Activated naive CD4-positive, alpha-beta T cell (primary cell): ENCODE measurements around the gene FSTL4.

Experiments used
- DNase-seq, 4 experiments: peaks; one replicate each; lab custom pipeline; 2025; lab: John Stamatoyannopoulos, UW

The FSTL4 gene

DNA sequence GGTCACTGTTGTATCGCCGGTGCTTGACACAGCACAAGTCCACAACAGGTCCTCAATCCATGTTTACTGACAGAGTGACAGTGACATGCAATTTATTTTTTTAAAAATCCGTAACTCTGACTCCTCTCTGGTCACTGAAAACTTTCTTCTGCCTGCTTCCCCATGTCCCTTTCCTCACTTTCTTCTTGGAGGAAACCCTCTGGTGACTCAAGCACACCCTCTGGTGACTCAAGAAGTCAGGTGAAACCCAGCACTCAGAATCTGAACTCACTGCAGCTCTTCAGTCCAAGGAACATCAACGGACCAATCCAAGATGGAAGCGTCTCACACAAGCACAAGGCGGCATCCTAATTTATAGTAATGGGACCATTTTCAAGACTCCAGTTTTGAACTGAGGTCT is 245.9 kb downstream of the FSTL4 start:
- DNase-seq: no peak

DNA sequence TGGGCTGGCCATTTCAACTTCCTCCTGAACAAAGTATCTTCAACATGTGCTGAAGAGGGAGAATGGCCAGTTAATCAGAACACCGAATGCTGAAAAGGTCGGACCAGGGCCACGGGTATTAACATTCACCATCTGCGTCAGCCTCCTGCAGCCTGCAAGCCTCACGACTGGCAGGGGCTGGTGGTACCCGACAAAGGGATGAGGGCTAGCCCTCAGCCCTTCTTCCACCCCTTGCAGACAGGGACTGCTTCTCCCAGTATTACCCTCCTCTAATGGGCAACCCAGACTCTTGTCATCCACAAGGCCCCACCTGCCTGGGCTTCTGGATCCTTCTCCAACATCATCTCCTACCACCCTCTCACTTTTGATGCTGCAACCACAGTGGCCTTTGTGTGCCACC is 246.6 kb downstream of the FSTL4 start:
- no peak for DNase-seq

DNA sequence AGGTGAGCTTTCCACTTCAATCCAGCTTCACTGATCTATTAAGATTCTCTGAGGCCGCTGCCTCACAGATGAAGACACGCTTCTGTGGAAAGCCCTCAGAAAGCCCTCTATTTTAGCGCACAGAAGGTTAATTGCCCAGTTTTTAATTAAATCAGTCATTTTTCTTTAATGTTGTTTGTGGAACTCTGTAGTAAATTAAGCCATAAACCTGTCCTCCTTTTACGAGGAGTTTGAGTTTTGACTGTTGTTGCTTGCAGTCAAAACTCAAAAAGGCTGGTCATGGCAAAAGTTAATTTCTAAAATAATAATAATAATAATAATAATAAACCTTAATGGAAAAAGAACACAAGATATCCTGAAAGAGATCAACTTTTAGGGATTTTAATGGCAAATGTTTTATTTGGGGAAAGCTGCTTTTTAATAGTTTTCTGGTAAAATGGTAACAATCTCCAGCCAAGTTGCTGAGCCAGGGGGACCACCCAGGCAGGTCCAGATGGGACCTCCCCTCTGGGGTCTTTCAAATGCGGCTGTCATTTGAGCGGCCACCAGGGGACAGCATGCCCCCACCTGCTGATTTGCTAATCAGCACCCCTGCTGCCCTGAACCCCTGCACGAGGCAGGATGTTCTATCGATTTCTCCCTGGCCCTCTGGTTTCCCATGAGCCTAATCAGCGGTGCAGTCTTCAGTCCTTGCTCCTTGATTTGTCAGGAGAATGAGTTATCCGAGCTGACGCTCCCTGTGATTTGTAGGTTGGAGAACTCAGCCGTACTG is 247.2 kb downstream of the FSTL4 start:
- DNase-seq: no peak

DNA sequence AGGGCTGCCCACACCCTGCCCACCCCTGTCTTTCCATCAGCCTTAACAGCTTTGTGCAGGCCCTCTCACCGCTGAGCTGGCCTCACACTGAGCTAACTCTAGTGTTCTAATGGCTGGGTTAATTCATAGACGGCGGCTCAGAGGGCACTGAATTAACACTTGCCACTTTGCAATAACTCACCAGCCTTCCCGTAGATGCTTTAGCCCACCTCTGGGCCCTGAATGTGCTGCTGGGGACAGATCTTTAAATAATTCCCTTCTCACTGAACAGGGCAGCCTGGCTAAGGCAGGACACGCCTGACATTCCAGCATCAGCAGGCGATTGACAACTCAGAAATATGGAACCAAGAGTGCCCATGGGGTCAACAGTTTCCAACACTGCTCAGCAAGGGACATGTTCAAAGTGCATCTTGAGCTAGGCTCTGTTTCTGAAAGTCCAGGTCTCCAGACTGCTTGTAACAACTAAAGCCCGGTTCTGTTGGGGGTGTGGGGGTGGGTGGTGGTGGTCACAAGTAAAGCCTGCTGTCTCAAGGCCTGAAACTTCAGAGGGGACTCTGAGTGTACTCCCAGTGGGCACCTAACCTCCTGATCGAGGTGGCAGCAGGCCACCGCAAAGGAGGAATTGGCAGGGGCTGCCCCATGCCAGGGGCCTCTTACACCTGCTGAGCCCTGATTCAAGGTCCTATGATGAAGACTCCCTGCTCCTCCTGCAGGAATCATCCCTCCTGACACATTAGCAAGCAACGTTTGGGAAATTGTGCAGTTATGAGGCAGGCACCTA is 248.3 kb downstream of the FSTL4 start:
- no peak for DNase-seq

DNA sequence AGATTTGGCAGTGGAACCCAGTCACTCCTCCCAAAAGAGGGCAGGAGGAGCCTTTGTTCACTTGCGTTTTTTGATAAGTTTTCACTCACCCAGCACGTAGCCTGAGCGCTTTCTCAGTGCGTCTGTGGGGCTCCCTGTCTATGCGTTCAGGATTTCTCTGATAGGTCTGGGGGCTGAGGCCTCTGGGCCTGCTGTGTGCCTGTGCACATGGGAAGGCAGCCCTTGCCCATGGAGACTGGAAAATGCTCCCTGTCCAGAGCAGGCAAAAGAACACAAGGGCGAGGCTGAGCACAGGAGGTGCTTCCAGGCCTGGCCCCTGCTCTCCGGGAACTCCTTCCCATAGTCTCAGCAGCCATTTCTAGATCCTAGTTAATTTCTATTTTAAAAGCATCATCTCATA is 249.9 kb downstream of the FSTL4 start:
- DNase-seq: no peak

DNA sequence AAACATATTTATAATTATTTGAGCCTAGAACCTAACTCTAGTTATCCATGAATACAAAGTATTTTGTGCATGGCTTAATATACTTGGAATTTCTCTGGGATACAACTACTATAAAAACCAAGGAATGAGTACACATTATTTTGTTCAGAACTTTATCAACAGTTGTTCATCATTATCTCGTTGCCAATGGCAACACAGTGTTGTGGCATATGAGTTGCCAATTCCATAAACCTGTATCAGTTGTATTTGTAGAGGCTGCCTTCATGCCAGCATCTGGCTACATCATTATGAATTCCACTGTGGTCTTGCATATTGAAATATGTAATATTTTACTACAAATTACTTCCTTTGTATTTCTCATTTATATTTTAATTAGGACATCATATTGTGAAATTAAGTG is 250.4 kb downstream of the FSTL4 start:
- DNase-seq: no peak

DNA sequence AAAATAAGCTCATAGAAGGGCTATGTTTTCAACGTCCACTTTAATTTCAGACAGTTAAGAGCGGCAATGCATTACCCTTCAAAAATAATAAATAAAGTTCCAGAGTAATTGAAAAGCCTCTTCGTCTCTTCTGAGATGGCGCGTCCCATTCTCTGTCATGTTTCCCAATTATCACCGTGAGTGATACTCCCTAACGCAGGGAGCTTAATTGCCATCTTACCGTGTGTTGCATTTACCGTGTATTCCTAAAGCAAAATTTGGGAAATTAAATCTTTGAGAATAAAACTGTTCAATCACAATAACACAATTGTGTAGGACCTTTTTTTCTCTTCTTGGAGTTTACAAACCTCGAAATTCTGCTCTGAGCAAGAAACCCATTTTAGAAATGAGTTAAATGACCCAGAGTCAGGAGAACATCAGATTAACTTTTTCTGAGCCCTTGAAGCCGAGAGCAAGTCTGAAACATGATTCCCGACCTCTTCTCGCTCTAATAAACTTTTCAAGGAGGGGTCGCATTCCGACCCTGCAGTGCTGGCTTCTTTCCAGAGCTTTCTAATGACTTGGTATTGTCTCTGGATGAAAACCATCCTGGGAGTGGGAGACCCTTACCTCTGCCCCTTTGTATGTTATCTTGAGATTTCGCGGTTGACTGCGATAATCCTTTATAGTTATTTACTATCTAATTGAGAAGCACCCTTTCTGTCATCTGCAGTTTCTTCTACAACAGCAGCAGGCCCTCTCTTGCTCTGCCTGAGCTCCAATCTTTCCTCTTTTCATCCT is 251.5 kb downstream of the FSTL4 start:
- no peak for DNase-seq

DNA sequence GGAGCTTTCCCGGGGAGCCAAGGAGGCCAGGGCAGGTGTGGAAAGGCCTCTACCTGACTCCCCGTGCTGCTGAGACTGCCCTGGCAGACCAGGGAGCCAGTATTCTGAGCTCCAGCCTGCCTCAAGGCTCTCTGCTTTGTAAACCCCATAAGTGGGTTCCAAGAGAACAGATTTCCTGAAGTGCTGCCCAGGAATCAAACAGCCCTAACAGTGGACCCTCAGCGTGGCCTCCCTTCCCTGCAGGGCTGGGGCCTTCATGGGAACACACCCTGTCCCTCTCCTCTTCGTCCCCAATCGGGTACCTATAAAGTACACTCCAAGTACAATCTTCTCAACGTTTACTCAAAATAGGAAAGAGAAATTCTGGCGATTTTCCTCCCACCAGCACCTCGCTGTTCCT is 252.5 kb downstream of the FSTL4 start:
- DNase-seq: no peak

DNA sequence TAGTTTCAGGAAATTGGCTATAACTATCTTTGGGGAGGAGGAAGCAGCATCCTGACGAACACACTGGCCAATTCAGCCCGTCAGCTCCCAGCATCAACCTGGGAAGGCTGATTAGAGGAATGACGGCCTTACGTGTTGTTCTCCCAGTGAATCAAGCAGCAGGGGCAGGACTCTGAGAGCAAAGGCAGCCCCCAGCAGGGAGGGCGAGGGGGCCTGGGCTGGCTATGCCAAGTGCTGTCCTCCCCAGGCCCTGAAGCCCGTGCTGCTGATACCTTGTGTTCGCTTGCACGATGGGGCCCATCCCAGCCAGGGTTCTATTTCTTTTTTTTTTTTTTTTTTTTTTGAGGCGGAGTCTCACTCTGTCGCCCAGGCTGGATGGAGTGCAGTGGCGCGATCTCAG is 254.1 kb downstream of the FSTL4 start:
- DNase-seq: no peak

DNA sequence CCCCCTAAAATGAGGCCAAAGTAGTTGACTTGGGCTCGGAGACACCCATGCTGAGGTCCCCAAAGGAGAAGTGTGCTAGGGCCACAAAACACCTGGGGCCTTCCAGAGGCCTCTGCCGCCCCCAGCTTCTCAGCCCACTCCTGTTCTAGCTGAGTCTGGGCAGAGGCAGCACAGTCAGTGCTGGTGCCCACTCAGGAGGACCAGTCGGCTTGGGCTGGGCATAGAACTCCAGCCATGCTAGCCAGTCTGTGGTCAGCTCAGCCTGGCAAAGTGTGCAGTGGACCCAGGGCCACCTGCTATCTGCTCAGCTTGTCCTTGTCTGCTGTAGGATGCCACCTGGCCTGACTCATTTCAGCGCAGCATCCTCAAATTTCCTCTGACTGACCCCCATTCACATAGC is 254.6 kb downstream of the FSTL4 start:
- no peak for DNase-seq

DNA sequence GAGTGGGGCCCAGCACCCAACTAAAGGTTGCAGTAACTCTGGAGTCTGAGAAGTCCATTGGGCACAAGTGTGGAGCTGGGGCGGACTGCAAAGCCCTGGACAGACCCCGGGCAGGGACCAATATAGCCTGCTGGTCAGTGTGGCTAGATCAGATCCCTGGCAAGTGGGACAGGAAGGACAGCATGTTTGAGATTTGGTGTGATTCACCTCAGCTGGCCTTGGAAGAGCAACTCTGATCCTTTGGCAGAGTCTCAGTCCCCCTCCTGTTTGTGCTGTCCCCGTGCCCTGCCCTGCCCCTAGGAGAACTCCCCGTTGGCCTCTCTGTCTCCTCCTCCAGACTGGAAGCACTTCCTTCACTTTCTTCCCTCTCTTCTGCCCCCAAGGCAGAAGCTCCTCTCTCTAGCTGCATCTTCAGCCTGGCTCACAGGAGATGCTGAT is 255.3 kb downstream of the FSTL4 start:
- DNase-seq: no peak

DNA sequence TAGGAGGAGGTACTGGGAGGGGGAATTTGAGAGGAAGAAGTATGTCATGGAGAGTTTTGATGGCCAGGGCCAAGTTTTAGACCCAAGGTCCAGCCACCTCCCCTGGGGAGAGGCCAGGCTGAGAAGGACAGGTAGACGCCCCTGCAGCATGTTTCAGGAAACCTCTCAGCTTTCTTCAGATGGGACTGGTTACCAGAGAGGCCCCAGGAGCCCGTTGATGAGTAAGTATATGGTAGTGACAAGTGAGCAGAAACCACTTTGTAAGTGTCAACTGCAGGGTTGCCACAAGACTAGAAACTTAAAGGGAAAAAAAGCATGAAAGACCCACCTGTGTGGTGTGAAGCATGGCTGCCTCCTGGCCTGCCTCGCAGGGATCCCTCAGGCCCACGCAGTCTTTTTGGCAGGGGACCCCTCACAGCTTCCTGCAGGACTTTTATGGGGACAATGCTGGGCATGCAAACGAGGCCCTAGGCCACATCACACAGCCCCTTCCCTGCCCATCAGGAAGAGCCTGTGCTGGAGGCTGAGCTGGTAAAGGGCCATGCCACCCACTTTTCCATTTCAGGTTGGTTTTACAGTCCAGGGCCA is 255.9 kb downstream of the FSTL4 start:
- no peak for DNase-seq

DNA sequence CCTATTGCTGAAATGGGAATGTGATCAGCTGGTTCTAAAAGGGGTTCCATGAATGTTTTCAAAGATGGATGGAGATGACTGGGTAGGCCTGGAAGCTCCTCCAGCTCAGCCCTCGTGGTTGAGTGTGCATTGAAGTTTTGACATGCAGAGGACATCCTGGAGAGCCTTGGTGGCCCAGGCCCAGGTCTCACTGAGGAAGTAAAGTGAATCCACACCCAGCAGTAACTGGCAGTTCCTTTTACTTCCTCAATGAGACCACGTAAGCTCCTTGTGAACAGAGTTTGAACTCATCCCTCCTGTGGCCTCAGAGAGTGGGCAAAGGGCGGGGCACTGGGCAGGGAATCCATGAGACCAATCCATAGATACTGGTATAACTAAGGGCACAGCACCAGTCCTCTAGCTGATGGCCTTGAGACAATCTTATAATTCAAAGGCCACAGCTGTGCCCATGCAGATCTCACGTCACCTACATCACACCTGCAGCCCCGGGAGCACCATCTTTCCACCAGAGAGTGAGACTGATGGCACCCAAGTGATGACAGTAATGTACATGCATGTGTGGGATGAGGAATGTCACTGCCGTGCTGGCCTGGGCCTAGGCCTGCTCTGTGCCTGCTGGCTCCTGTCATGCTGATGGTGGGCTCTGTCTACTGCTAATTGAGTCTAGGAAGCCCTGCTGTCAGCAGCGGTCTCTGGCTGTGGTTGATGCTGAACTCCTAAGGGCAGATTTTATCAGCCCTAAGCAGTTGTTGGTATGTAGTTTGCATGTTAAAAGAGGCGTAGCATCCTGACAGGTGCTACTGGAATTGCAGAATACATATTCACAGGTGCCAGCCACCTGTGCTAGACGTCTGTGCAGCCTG is 257.8 kb downstream of the FSTL4 start:
- no peak for DNase-seq

DNA sequence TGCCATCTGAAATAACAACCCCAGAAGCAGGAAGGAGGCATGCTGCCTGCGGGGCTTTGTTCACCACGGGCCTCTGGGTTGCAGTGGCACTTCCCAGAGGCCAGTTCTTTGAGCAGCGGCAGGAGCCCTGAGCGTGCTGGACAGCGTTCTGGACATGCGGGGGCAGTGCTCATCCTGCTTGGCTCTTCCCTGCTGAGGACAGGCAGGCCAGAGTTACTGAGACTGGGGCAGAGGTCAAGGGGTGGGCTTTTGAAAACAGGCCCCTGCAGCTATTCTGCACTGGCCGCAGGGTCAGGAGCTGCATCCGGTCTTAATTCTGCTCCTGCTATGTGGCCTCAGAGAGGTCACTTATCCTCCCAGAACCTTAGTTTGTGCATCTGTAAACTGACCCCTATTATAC is 258.6 kb downstream of the FSTL4 start:
- no peak for DNase-seq

DNA sequence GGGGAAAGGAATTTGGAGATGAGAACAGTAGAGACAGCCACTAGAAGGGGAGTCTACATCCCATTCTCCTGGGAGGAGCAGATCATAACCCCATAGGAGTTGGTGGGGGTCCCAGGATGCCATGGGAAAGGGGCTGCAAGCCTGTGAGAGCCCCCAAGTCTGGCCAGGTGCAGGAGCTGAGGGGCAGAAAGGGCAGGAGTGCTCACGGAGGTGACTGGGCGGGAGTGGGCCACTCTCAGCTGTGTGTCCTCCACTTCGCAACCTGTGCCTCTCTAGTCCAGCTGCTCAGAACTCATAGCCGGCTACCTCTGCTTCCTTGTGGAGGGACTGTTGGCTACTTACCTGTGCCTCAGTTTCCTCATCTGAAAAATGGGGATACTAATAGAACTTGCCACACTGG is 263.9 kb downstream of the FSTL4 start:
- no peak for DNase-seq

DNA sequence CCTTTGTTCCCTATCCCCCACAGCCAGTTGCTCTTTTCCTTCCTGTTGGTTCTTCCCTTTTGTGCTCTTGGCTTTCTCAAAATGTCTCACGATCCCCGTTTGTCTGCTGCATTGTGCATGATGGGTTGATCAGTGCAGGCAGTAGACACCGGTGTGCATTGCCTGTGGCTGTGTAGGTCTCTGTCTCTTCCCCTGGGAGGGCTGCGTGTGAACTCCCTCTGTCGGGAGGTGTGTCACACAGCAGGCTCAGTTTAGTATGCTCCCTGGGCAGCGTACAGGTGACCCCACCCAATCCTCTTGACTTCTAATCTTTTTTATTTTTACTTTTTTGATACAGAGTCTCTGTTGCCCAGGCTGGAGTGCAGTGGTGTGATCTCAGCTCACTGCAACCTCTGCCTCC is 265.3 kb downstream of the FSTL4 start:
- DNase-seq: no peak

DNA sequence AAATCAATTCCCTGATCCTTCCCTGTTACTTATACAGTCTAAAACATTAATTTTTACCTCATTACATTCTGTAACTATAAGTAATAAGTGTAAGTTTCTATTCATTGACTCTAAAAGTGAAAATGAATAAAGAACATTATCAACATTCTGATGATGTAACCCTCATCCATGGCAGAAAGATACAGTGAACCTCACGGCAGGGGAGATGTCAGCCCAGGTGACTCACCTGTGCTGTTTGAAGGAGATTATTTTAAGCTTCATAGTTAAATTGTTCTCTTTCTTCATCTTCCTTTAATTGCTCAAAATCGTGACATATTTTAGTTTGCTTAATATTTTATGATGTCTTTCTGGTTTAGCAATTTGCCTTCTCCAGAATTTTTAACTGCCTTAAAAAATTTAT is 268.1 kb downstream of the FSTL4 start:
- no peak for DNase-seq

DNA sequence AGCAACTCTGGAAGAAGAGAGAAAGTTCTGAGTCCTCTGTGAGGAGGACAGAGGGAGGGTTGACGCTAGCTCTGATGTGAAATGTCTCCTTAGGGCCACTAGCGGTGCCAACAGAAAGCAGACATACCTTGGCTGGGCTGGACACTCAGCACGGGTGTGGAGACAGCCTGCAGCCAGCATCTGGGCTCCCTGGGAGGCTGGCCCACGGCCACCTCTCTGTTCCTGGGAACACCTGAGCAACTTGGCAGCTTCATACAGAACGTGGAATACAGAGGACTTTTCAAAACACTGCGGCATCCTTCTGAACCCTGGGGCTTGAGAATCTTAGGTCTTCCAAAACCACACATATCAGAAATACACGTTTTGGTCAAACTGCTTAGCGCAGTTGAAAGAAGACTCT is 269.1 kb downstream of the FSTL4 start:
- no peak for DNase-seq

DNA sequence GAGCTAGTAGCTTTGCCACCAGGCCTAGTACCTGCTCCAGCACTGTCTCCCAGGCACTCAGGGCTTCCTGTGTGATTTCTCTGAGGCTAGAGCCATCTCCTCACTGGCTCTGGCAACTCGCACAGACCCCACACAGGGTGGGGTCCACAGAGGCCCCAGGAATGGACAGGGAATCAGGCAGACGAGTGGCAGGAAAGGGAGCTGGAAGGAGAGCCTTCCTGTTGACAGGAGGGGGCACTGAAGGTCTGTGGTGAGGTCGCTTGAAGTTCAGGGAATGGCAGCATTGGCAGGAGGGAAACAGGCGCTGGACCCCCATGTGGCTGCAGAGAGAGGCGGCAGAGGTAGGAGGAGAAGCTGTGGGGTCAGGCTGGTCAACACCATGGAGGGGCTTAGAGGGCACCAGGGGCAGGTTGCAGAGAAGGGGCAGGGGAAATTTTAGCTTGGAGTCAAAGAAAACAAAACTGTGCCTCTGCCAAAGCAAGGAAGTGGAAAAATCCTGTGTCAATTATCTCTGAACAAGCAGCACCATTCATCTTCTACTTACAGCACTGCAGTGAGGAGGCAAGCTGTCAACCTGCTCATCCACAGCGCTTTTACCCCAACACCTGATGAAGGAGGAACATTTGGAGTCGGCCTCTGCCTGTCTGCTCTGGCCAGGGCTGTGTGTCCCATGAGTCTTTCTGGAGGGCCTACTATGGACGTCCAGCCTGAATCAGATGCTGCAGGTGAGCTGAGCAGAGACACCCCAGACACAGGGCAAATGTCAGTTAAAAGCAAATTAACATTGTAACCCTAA is 270.2 kb downstream of the FSTL4 start:
- DNase-seq: no peak

DNA sequence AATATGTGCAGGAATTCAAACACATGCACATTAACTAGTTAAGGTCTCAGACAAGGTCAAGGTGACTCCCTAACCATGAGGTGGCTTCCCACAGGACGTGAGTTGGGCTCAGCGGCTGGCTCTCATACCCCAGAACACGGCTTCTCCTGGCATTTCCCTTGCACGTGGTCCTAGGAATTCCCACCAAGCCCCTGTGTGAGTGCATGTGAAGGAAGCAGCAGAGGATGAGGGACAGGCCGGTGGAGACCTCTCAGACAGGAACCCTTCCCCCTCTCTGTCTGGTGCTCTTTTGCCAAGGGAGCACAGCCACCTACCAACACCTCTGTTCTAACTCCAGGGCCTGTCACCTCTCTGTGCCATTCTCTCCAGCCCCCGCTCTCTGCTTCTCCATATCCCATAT is 271.0 kb downstream of the FSTL4 start:
- no peak for DNase-seq

DNA sequence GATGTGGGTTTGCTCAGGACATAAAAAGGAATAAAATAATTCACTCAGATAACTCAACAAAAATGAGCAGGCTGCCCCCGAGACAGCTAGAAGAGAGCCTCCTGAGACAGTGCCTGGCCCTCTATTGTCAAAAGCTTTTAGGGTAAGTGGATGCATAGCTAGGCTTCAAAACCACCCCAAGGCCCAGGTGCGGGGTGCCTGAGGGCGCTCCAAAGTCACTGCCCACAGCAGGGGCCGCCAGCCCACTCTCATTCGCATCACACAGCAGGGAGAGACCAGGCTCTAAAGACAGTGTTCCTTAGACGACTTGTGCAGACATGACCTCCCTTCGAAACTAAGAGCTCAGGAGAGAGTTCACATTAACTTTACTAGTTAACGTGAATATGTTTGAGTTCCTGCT is 271.5 kb downstream of the FSTL4 start:
- no peak for DNase-seq
